B cell (primary cell): ENCODE measurements around the gene XYLB. TPM values are rescaled to one million over a fixed set of nuclear protein-coding genes. Genes with fewer than 3 reads are reported as not detected.

Source experiments
- ATAC-seq: fragments of 200-7000 bp; cut with Tn5 transposase; one replicate; pipeline ENCODE4 v1.10.0; 2021; ENCODE audit warnings: low read depth, mild to moderate bottlenecking, moderate number of reproducible peaks, moderate library complexity
- CTCF ChIA-PET: fragments of 350-600 bp; sonication (Branson Sonifier 250); formaldehyde crosslinking; loops from one replicate; lab custom pipeline; 2021; ENCODE audit warnings: antibody characterized with exemption, inconsistent platforms; lab: Charles Lee
- POLR2A ChIA-PET: fragments of 350-600 bp; sonication (Branson Sonifier 250); formaldehyde crosslinking; loops from one replicate; lab custom pipeline; 2021; ENCODE audit warnings: antibody characterized with exemption; lab: Charles Lee
- DNase-seq: peaks from one replicate; pipeline ENCODE4 v3.0.0; 2013
- H2AFZ ChIP-seq: 2 replicates; pipeline ENCODE4 v1.6.1; 2012; ENCODE audit warnings: mild to moderate bottlenecking, low read depth, low read length; ENCODE audit not compliant: insufficient read depth, poor library complexity, severe bottlenecking
- H3K27ac ChIP-seq, 2 donors: 1 replicate in 1 of 2; 2 replicates in 1 of 2; pipeline ENCODE4 v1.5.1; 2012 to 2013; ENCODE audit warnings: low read length in 2 of 2, mild to moderate bottlenecking in 2 of 2, moderate library complexity in 1 of 2
- H3K27me3 ChIP-seq, 4 experiments: fragments of 200-600 bp in 1 of 4; sonication (generic) in 1 of 4; replicated peaks in 1 of 4; 1 replicate in 2 of 4; 2 replicates in 2 of 4; pipeline versions ENCODE4 v1.6.1 to v1.7.0; 2013 to 2016; ENCODE audit warnings: low read length in 3 of 4, mild to moderate bottlenecking in 2 of 4, mixed read lengths in 1 of 4, moderate library complexity in 1 of 4; ENCODE audit not compliant: insufficient read depth in 4 of 4, control insufficient read depth in 3 of 4; ENCODE audit errors: control extremely low read depth in 1 of 4
- H3K36me3 ChIP-seq, 2 experiments: replicated peaks in 1 of 2; 1 replicate in 1 of 2; 2 replicates in 1 of 2; pipeline versions ENCODE4 v1.6.1 to v1.7.1; 2013; ENCODE audit warnings: low read length in 1 of 2; ENCODE audit not compliant: insufficient read depth in 2 of 2, control insufficient read depth in 1 of 2; ENCODE audit errors: control extremely low read depth in 1 of 2, extremely low read depth in 1 of 2
- H3K4me1 ChIP-seq, 2 donors: fragments of 200-600 bp in 1 of 2; sonication (generic) in 1 of 2; 1 replicate in 1 of 2; 2 replicates in 1 of 2; pipeline versions ENCODE4 v1.5.1 to v1.6.1; 2013 to 2017; ENCODE audit warnings: low read length in 2 of 2; ENCODE audit not compliant: control insufficient read depth in 2 of 2, insufficient read depth in 2 of 2
- H3K4me2 ChIP-seq: replicated peaks from 2 replicates; pipeline ENCODE3; 2012; ENCODE audit warnings: mild to moderate bottlenecking, low read depth, low read length; ENCODE audit not compliant: poor library complexity, severe bottlenecking
- H3K4me3 ChIP-seq, 5 experiments: fragments of 200-600 bp in 1 of 5; sonication (generic) in 1 of 5; 1 replicate in 3 of 5; 2 replicates in 2 of 5; pipeline versions ENCODE4 v1.5.1 to v1.7.0; 2011 to 2016; ENCODE audit warnings: low read length in 4 of 5, mild to moderate bottlenecking in 4 of 5, low read depth in 2 of 5, control low read depth in 1 of 5, moderate library complexity in 1 of 5; ENCODE audit not compliant: insufficient read depth in 1 of 5; ENCODE audit errors: control extremely low read depth in 1 of 5, extremely low read depth in 1 of 5
- H3K79me2 ChIP-seq: fragments of 200-600 bp; sonication (generic); one replicate; pipeline ENCODE4 v1.6.0; 2016; ENCODE audit warnings: low read length; ENCODE audit not compliant: control insufficient read depth, insufficient read depth
- H3K9ac ChIP-seq: fragments of 200-600 bp; sonication (generic); 2 replicates; pipeline ENCODE4 v1.6.1; 2017; ENCODE audit warnings: mild to moderate bottlenecking, low read length, moderate library complexity
- H3K9me3 ChIP-seq, 3 donors: one replicate each; pipeline versions ENCODE4 v1.6.1 to v1.7.1; 2013; ENCODE audit warnings: low read length in 2 of 3; ENCODE audit not compliant: control insufficient read depth in 2 of 3, insufficient read depth in 1 of 3; ENCODE audit errors: control extremely low read depth in 1 of 3
- H4K20me1 ChIP-seq: 2 replicates; pipeline ENCODE4 v1.6.0; 2012; ENCODE audit warnings: mild to moderate bottlenecking, low read length; ENCODE audit not compliant: insufficient read depth, control insufficient read depth, poor library complexity, severe bottlenecking
- H3K27ac Mint-ChIP-seq: one replicate; pipeline ENCODE4 v1.8.0; 2021; ENCODE audit warnings: mixed read lengths
- H3K27me3 Mint-ChIP-seq: one replicate; pipeline ENCODE4 v1.8.0; 2021; ENCODE audit warnings: mixed read lengths
- H3K4me1 Mint-ChIP-seq: one replicate; pipeline ENCODE4 v1.8.0; 2021; ENCODE audit warnings: mixed read lengths
- H3K4me3 Mint-ChIP-seq: one replicate; pipeline ENCODE4 v1.8.0; 2021; ENCODE audit warnings: mixed read lengths
- H3K9me3 Mint-ChIP-seq: one replicate; pipeline ENCODE4 v1.8.0; 2022; ENCODE audit warnings: mixed read lengths; ENCODE audit not compliant: insufficient read depth
- EZH2 ChIP-seq: IDR thresholded peaks from 2 replicates; pipeline ENCODE4 v1.6.1; 2012; ENCODE audit warnings: borderline replicate concordance, low read depth, mild to moderate bottlenecking, moderate library complexity, low read length; ENCODE audit not compliant: insufficient read depth, poor library complexity, severe bottlenecking
- WGBS: methylation state at CpG from one replicate; pipeline ENCODE4 v1.1.5; 2013; ENCODE audit warnings: missing lambda C conversion rate; ENCODE audit not compliant: insufficient coverage; 5-methylcytosine and 5-hydroxymethylcytosine counted together
- intact Hi-C: fragments of 100-400 bp; cut with micrococcal nuclease; formaldehyde crosslinking; loops from one replicate; pipeline ENCODE4 v1.10.0; 2022
- polyA plus RNA-seq: library from polyadenylated mRNA; depleted of rRNA; stranded (reverse); fragments of >200 nt; gene quantifications from 2 replicates; pipeline ENCODE4 v1.2.3, GENCODE V29; 2012
- total RNA-seq, 2 donors: library from RNA; stranded (reverse); fragments of 120-200 nt in 1 of 2; gene quantifications; 1 replicate in 1 of 2; 2 replicates in 1 of 2; pipeline versions ENCODE4 v1.2.3 to v1.2.4, GENCODE V29; 2013 to 2022
- TF ChIP-seq, protein P1 (sequence below): fragments of 200-600 bp; IDR thresholded peaks from one replicate; pipeline ENCODE4 v1.8.0; 2022; ENCODE audit warnings: antibody characterized with exemption, mild to moderate bottlenecking

Gene XYLB
- total and polyA plus RNA-seq, 2 donors (not counting 1 experiment from before 2014, with no cell fraction given): 0.19 to 0.71 TPM

DNA sequence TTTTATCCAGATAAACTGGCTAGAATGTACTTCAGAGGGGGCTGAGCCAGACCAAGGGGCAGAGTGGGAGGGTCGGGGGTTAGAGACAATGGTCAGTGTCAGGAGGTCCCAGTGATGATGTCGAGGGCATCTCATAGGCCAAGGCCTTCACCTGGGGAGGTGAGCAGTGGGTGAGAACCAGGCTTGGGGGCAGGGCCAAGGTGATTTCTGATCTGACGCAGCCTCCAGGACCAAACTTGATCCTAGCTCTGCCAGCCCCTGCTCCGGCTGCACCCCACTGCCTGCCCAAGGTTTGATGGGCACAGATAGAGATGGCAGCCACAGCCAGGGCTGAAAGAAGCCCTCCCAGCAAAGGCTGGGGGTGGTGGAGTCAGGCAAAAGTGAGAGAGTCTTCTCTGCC, 14.9 kb downstream of the XYLB start:
- Histone ChIP-seq H3K9ac (no peak overlapping the region), H3K27me3 (no peaks in the 10 kb centered on the region), H4K20me1 (no peaks in the 10 kb centered on the region), H3K4me1 (no peaks in the 10 kb centered on the region), H3K4me3 (no peak overlapping the region), H3K79me2 (no peaks in the 10 kb centered on the region), H3K27ac (no peak overlapping the region), H3K9me3 (no peaks in the 10 kb centered on the region), H2AFZ (no peak overlapping the region), H3K4me2 (no peak overlapping the region), H3K36me3 (no peaks in the 10 kb centered on the region)
- WGBS: 69% methylated on average over 4 of the region's 4 CpGs
- ATAC-seq: no peak
- H3K27ac Mint-ChIP-seq: no peak overlapping the region
- no peak for DNase-seq
- no peaks in the 10 kb centered on the region for H3K27me3 Mint-ChIP-seq
- ChIA-PET POLR2A (no interaction called here), CTCF (interaction anchor here (1.3 kb wide), 1 partner anchor 15 kb away, joined by 3 read pairs; the partner anchor contains the start of gene XYLB)
- TF ChIP-seq, protein P1, sequence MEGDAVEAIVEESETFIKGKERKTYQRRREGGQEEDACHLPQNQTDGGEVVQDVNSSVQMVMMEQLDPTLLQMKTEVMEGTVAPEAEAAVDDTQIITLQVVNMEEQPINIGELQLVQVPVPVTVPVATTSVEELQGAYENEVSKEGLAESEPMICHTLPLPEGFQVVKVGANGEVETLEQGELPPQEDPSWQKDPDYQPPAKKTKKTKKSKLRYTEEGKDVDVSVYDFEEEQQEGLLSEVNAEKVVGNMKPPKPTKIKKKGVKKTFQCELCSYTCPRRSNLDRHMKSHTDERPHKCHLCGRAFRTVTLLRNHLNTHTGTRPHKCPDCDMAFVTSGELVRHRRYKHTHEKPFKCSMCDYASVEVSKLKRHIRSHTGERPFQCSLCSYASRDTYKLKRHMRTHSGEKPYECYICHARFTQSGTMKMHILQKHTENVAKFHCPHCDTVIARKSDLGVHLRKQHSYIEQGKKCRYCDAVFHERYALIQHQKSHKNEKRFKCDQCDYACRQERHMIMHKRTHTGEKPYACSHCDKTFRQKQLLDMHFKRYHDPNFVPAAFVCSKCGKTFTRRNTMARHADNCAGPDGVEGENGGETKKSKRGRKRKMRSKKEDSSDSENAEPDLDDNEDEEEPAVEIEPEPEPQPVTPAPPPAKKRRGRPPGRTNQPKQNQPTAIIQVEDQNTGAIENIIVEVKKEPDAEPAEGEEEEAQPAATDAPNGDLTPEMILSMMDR: no peak
- no peak for TF ChIP-seq EZH2
- no peak overlapping the region for H3K4me3 Mint-ChIP-seq
- H3K9me3 Mint-ChIP-seq: no peaks in the 10 kb centered on the region
- intact Hi-C loops: no loop called here
- H3K4me1 Mint-ChIP-seq: no peaks in the 10 kb centered on the region

DNA sequence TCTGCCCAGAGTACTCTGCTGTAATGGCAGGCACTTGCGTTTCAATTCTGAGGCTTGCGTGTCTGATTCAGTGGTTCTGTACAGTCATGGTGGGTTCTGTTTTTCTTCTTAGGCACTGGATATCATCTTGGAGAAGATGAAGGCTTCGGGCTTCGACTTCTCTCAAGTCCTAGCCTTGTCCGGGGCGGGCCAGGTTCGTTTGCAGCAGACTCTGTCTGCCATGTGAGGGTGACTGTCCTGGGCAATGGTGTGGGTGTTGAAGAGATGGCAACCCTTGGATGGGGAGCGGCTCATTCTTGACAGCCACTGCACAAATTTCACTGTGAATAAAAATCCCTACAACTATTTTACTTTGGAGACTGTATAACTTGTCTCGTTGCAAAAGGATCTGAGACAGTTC, 16.2 kb downstream of the XYLB start:
- no peaks in the 10 kb centered on the region for H3K9me3 Mint-ChIP-seq
- no peak overlapping the region for H3K4me3 Mint-ChIP-seq
- H3K27me3 Mint-ChIP-seq: no peaks in the 10 kb centered on the region
- TF ChIP-seq, protein P1: no peak
- no peak for TF ChIP-seq EZH2
- ChIA-PET CTCF (interaction anchor here (0.6 to 1.3 kb wide), 2 partner anchors 16 to 49 kb away, joined by 3 to 4 read pairs; partner anchors contain the start of gene XYLB), POLR2A (no interaction called here)
- Histone ChIP-seq H4K20me1 (no peaks in the 10 kb centered on the region), H3K4me3 (no peak overlapping the region), H3K9ac (no peak overlapping the region), H3K27me3 (no peaks in the 10 kb centered on the region), H3K79me2 (no peaks in the 10 kb centered on the region), H3K4me1 (no peaks in the 10 kb centered on the region), H3K4me2 (no peak overlapping the region), H2AFZ (no peak overlapping the region), H3K9me3 (no peaks in the 10 kb centered on the region), H3K27ac (no peak overlapping the region), H3K36me3 (no peaks in the 10 kb centered on the region)
- intact Hi-C loops: no loop called here
- WGBS: 97% methylated on average over 6 of the region's 9 CpGs
- ATAC-seq (no peak), DNase-seq (no peak)
- no peaks in the 10 kb centered on the region for H3K4me1 Mint-ChIP-seq
- H3K27ac Mint-ChIP-seq: no peak overlapping the region
